BLaER1 (cell line): ENCODE results near the gene SCGB1C1.

Experiments
- H3K27ac ChIP-seq: shearing (Covaris generic); formaldehyde crosslinking; 2 replicates; pipeline ENCODE4 v1.8.1; 2022
- H3K27me3 ChIP-seq: shearing (Covaris generic); formaldehyde crosslinking; 2 replicates; pipeline ENCODE4 v1.8.1; 2022
- H3K36me3 ChIP-seq: shearing (Covaris generic); formaldehyde crosslinking; 2 replicates; pipeline ENCODE4 v1.8.1; 2022
- H3K4me1 ChIP-seq: shearing (Covaris generic); formaldehyde crosslinking; 2 replicates; pipeline ENCODE4 v1.8.1; 2022
- H3K4me2 ChIP-seq: shearing (Covaris generic); formaldehyde crosslinking; 2 replicates; pipeline ENCODE4 v1.8.1; 2022
- H3K4me3 ChIP-seq: shearing (Covaris generic); formaldehyde crosslinking; 2 replicates; pipeline ENCODE4 v1.8.1; 2022
- H3K9ac ChIP-seq: shearing (Covaris generic); formaldehyde crosslinking; 2 replicates; pipeline ENCODE4 v1.8.1; 2022
- H3K9me3 ChIP-seq: shearing (Covaris generic); formaldehyde crosslinking; 2 replicates; pipeline ENCODE4 v1.8.1; 2022
- H4K20me1 ChIP-seq: shearing (Covaris generic); formaldehyde crosslinking; 2 replicates; pipeline ENCODE4 v1.8.1; 2022
- Cebpa-rat ChIP-seq: shearing (Covaris generic); IDR thresholded peaks from 2 replicates; pipeline ENCODE4 v1.8.1; 2022

SCGB1C1 gene

DNA sequence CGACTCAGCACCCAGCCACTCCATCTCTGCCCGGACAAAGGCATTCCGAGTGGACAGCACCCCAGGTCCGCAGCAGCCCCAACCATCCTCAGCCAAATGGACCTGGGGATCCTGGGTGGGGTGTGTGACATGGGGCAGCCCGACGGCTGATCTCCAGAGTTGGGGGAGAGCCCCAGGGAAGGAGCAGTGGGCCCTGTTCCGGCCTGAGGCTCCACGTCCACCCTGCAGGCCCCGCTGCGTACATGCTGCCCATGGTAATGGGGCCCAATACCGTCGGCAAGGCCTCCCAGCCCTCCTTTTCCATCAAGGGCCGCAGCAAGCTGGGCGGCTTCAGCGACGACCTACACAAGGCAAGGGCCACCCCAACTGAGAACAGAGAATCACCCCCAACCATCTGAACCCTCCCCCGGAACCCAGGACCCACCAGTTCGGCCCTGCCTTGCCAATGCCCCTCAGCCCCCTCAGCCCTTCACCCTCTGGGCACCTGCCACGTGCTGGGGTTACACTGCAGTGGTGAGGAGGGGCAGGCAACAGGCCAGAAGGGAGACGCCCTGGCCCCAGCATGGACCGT, 5.4 kb downstream of the SCGB1C1 start:
- no peak for TF ChIP-seq Cebpa-rat
- H3K36me3 ChIP-seq: peaks cover 26% of the 10 kb centered on the region
- no peak overlapping the region for H3K9ac ChIP-seq
- no peak overlapping the region; the same call in 1 of the 2 replicates for H3K27ac ChIP-seq
- H4K20me1 ChIP-seq: peaks cover 17% of the 10 kb centered on the region
- H3K4me1 ChIP-seq: 0 out of 2 replicates have a peak, but pooled peaks cover 8% of the 10 kb centered on the region
- H3K4me2 ChIP-seq: no peak overlapping the region
- no peak overlapping the region for H3K4me3 ChIP-seq
- no peaks in the 10 kb centered on the region for H3K27me3 ChIP-seq
- H3K9me3 ChIP-seq: no peaks in the 10 kb centered on the region

DNA sequence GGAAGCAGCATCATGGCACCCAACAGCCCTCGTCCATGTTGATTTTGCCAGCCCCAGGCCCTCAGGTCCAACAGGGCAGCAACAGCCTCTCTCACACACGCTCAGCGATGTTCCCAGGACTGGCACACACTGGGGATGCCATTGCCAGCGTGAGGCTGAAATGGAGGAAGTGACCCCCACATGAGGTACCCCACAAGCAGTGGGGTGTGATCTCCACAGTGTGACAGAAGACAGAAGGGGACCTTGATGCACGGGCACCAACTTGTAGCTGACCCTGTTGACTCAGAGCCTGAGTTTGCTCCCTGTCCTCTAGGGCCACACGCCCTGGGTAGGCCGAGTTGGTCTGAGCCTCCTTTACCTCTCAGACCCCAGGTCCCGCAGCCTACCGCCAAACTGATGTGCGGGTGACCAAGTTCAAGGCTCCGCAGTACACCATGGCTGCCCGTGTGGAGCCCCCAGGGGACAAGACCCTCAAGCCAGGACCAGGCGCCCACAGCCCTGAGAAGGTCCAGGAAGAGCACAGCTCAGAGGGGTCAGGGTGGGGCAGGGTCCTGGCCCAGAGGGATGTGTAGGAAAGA, 6.2 kb downstream of the SCGB1C1 start:
- Histone ChIP-seq H3K27ac (no peak overlapping the region), H3K9me3 (no peaks in the 10 kb centered on the region)

DNA sequence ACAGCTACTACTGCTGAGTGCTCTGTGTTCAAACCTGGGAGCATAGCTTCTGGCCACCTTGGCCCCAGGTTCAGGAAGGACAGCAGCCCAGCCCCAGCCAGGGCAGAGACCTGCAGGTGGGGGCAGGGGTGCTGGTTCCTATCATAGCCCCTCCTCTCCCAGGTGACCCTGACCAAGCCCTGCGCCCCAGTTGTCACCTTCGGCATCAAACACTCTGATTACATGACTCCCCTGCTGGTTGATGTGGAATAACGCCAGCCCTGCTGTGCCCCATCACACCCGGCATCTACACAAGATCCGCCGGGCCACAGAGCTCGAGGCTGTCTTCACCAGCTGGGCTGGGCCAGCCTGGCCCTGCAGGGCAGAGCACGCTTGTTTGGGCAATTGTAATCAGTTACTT, 6.9 kb downstream of the SCGB1C1 start:
- Histone ChIP-seq H3K9me3 (no peaks in the 10 kb centered on the region), H3K4me1 (peaks cover 16% of the 10 kb centered on the region), H3K27ac (no peak overlapping the region), H3K4me3 (no peak overlapping the region), H3K27me3 (no peaks in the 10 kb centered on the region), H3K4me2 (no peak overlapping the region), H4K20me1 (peaks cover 32% of the 10 kb centered on the region), H3K36me3 (peaks cover 40% of the 10 kb centered on the region), H3K9ac (no peak overlapping the region)
- TF ChIP-seq Cebpa-rat: no peak

More for the DNA sequence above, 6.2 kb downstream of the SCGB1C1 start:
- peaks cover 33% of the 10 kb centered on the region for H3K36me3 ChIP-seq
- H3K9ac ChIP-seq: no peak overlapping the region
- no peak overlapping the region for H3K4me2 ChIP-seq
- H3K4me1 ChIP-seq: 0 out of 2 replicates have a peak, but pooled peaks cover 12% of the 10 kb centered on the region
- peaks cover 25% of the 10 kb centered on the region for H4K20me1 ChIP-seq
- TF ChIP-seq Cebpa-rat: no peak
- no peak overlapping the region for H3K4me3 ChIP-seq
- H3K27me3 ChIP-seq: no peaks in the 10 kb centered on the region

DNA sequence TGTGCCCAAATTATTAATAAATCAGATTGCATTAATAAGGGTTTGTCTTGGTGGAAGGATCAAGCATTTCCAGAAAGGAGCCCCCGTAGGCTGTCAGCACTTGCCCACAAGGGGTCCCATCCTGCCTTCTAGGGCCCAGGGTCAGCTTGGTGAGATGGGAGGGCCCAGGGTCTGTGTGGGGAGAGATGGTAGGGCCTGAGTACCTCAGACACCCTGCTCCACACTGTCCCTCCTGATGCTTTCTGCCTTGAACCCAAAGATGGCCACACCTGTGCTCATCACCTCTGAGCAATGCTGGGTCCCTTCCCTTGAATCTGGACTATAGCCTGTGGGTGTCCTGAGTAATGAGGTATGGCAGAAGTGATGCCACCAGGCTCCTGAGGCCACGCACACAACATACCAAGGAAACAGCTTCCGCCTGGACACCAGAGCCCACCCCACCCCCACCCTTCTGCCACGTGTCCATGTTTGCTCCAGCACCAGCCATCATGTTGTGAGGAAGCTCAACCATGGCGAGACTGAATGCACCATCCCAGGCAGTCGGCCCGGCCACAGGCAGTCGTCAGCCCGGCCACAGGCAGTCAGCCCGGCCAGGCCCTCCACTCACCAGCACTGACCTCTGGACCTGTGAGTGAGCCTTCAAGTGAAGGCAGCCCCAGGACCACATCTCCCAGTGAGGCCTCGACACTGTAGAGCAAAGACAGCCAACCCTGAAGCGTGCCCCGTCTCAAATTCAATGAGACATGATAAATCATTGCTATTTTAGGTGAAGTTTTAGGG, 7.5 kb downstream of the SCGB1C1 start:
- no peak overlapping the region for H3K4me2 ChIP-seq
- no peak overlapping the region for H3K9ac ChIP-seq
- H3K27ac ChIP-seq: no peak overlapping the region
- H3K27me3 ChIP-seq: no peaks in the 10 kb centered on the region
- peaks cover 38% of the 10 kb centered on the region for H4K20me1 ChIP-seq
- no peak overlapping the region for H3K4me3 ChIP-seq
- H3K36me3 ChIP-seq: peaks cover 47% of the 10 kb centered on the region
- H3K4me1 ChIP-seq: peaks cover 22% of the 10 kb centered on the region
- H3K9me3 ChIP-seq: no peaks in the 10 kb centered on the region
- TF ChIP-seq Cebpa-rat: no peak

DNA sequence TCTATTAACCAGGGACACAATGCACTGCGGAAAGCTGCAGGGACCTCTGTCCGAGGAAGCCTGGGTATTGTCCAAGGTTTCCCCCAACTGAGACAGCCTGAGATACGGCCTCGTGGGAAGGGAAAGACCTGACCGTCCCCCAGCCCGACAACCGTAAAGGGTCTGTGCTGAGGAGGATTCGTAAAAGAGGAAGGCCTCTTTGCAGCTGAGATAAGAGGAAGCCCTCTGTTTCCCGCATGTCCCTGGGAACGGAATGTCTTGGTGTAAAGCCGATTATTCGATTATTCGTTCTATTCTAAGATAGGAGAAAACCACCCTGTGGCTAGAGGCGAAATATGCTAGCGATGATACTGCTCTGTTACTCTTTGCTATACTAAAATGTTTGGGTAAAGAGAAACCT, 9.1 kb downstream of the SCGB1C1 start:
- Histone ChIP-seq H3K9ac (peak overlapping the region; percentile 29; the same call in 1 of the 2 replicates), H3K4me2 (no peak overlapping the region), H3K36me3 (peaks cover 53% of the 10 kb centered on the region), H3K9me3 (no peaks in the 10 kb centered on the region), H3K4me1 (peaks cover 34% of the 10 kb centered on the region), H4K20me1 (peaks cover 54% of the 10 kb centered on the region), H3K27ac (no peak overlapping the region), H3K27me3 (no peaks in the 10 kb centered on the region), H3K4me3 (no peak overlapping the region)
- TF ChIP-seq Cebpa-rat: no peak

DNA sequence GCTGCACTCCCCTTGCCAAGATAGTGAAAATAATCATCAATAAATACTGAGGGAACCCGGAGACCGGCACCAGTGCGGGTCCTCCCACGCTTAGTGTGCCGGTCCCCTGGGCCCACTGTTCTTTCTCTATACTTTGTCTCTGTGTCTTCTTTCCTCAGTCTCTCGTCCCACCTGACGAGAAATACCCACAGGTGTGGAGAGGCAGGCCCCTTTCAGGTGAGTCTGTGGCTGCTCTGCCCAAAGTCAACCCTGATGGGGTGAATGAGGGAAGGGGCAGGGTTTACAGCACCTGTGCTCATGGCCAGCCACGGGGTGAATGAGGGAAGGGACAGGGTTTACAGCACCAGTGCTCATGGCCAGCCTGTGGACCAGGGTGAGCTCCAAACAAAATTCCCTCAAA, 9.6 kb downstream of the SCGB1C1 start:
- no peaks in the 10 kb centered on the region for H3K9me3 ChIP-seq
- peaks cover 53% of the 10 kb centered on the region for H3K36me3 ChIP-seq
- H3K4me3 ChIP-seq: no peak overlapping the region
- H3K4me2 ChIP-seq: no peak overlapping the region
- peaks cover 34% of the 10 kb centered on the region for H3K4me1 ChIP-seq
- H3K27ac ChIP-seq: no peak overlapping the region
- no peak for TF ChIP-seq Cebpa-rat
- no peak overlapping the region for H3K9ac ChIP-seq
- peaks cover 55% of the 10 kb centered on the region for H4K20me1 ChIP-seq
- H3K27me3 ChIP-seq: no peaks in the 10 kb centered on the region

DNA sequence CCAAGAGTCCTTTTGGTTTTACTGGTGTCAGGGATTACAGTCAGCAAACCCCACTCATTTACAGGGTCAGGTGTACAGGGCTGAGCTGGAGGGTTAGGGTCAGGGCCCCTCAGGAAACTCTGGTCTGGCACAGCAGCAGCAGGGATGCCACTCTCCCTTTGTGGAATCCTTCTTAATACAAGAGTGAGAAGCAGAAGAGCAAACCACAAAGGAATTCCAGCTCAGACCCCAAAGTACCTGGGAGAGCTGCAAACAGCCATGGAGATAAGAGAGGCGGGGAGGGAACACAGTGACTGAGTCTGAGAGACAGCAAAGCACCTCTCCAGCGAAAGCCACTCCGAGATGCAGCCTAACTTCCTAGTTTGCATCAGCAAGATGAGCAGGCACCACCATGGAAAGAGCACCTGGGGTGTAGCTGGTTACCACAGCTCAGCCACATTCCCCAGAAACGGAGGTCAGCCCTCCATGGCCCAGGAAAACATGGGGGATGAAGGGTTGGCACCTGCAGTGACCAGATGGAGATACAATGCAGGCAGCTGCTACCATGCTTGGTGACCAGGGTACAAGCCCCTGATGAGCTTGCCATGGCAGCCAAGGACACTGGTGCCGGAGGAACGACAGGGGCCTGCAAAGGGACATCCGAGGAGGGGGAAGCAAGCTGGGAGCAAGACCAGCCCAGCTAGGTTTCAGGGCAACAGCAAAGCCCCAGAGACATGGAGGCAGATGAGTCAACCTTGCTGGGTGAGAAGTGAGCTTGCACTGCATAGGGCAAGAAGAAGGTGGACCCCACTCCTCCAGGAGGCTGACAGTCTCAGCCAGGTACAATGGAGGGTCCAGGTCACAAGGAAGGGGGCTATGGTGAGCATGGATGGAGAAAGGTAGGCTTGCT, 10.4 kb downstream of the SCGB1C1 start:
- H3K27ac ChIP-seq: no peak overlapping the region
- no peak overlapping the region for H3K4me3 ChIP-seq
- no peaks in the 10 kb centered on the region for H3K27me3 ChIP-seq
- peaks cover 34% of the 10 kb centered on the region for H3K4me1 ChIP-seq
- H3K9ac ChIP-seq: no peak overlapping the region
- no peaks in the 10 kb centered on the region for H3K9me3 ChIP-seq
- TF ChIP-seq Cebpa-rat: no peak
- no peak overlapping the region for H3K4me2 ChIP-seq
- H4K20me1 ChIP-seq: peaks cover 55% of the 10 kb centered on the region
- peaks cover 53% of the 10 kb centered on the region for H3K36me3 ChIP-seq

DNA sequence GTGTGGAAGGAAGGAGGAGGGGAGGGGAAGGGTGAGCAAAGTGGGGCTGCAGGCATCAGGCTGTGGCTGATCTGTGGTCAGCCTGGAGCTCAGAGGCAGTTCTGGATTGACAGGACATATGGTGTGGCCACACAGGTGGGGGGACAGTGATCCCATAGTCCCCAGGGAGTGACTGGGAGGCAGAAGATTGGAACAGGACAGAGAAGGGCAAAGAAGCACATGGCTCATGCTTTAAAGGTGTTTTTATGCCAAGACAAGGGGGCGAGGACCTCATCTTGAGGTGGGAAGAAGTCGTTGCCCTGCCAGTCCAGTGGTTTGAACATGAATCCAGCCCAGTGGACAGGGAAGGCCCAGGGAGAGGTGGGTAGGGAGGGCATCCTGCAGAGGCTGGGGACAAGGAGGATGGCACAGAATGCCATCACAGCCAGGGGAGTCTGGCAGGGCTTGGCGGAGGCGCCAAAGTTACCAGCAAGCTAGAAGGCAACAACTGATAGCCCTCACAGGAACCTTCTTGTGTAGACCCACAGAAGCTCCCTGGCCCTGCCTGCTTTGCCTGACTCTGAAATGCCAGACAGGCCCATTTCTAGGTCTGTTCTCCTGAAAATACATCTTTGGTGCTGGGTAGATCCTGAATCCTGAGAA, 11.2 kb downstream of the SCGB1C1 start:
- no peak for TF ChIP-seq Cebpa-rat
- Histone ChIP-seq H3K4me2 (no peak overlapping the region), H3K9ac (no peak overlapping the region), H3K27me3 (no peaks in the 10 kb centered on the region), H3K36me3 (peaks cover 53% of the 10 kb centered on the region), H3K4me3 (no peak overlapping the region), H3K9me3 (no peaks in the 10 kb centered on the region), H3K27ac (no peak overlapping the region), H3K4me1 (peaks cover 35% of the 10 kb centered on the region), H4K20me1 (peaks cover 56% of the 10 kb centered on the region)

DNA sequence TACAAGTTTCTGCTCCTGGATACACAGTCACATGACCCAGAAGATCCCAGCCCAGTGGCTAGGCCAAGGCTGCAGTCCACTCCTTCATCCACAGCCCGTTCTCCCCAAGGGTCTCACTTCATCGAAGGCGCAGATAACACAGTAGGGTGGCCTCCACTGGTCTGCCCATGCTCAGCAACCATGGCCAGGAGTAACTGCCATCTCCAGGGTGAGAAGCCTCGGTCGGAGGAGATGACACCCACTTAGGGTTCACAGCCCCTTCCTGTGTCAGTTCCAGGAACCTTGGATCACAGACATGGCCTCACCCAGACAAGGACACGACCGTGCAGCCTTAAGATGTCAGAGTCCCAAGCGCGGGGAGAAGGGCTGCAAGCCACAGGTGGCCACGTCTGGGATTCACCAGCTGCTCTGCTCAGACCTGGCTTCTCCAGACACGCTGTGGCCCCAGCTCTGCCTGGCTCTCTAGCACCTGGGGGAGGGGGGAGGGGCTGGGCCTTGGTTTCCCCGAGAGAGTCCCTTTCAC, 11.8 kb downstream of the SCGB1C1 start:
- Histone ChIP-seq H3K27ac (no peak overlapping the region), H3K4me2 (0 out of 2 replicates have a peak overlapping the region, but pooled peaks have one; percentile 99), H3K9ac (peak overlapping the region; percentile 98; the same call in 1 of the 2 replicates), H4K20me1 (peaks cover 62% of the 10 kb centered on the region), H3K9me3 (no peaks in the 10 kb centered on the region), H3K4me3 (no peak overlapping the region), H3K36me3 (peaks cover 56% of the 10 kb centered on the region), H3K27me3 (no peaks in the 10 kb centered on the region), H3K4me1 (peaks cover 41% of the 10 kb centered on the region)
- no peak for TF ChIP-seq Cebpa-rat
